Stromal cell of bone marrow (primary cell): Measurements from ENCODE around the gene ING1.
"Not testable (repeated sequence)": the region's sequence is repeated elsewhere in the genome, so short reads cannot be mapped to it uniquely, and the experiment has no call there.

Experiments used
- DNase-seq: peaks from one replicate; pipeline ENCODE4 v3.0.0-alpha.2; 2012; ENCODE audit warnings: low read depth

Gene ING1

GRCh38 chr13:110713642-110713952 lies at the start of gene ING1:
ING1 (plus strand) TSS chr13:110713700; CDS start chr13:110714150, 450 bp downstream.
- no peak for DNase-seq

- DNase-seq = no peak
These were observed 49.5 kb upstream of the ING1 start for GRCh38 chr13:110664041-110664440.

- no peak for DNase-seq
These were observed 48.8 kb upstream of the ING1 start for GRCh38 chr13:110664673-110665072.

- DNase-seq = no peak
These were observed 47.8 kb upstream of the ING1 start for GRCh38 chr13:110665491-110666254.

- DNase-seq = no peak
These were observed 47.3 kb upstream of the ING1 start for GRCh38 chr13:110666255-110666533.

GRCh38 chr13:110669036-110669435 lies 44.5 kb upstream of the ING1 start:
- DNase-seq = no peak

GRCh38 chr13:110669814-110670213 lies 43.7 kb upstream of the ING1 start:
- not testable (repeated sequence) for DNase-seq

- no peak for DNase-seq
These were observed 36.6 kb upstream of the ING1 start for GRCh38 chr13:110676595-110677587.

GRCh38 chr13:110677731-110678545 lies 35.6 kb upstream of the ING1 start:
- no peak for DNase-seq

GRCh38 chr13:110680852-110681251 lies 32.6 kb upstream of the ING1 start:
- no peak for DNase-seq

- DNase-seq = no peak
These were observed 31.5 kb upstream of the ING1 start for GRCh38 chr13:110681868-110682550.

- no peak for DNase-seq
These were observed 30.8 kb upstream of the ING1 start for GRCh38 chr13:110682746-110683145.

GRCh38 chr13:110683203-110683883 lies 30.2 kb upstream of the ING1 start:
- DNase-seq = no peak

- DNase-seq = no peak
These were observed 29.6 kb upstream of the ING1 start for GRCh38 chr13:110683921-110684320.

GRCh38 chr13:110684388-110685056 lies 29.0 kb upstream of the ING1 start:
- DNase-seq = no peak

- DNase-seq = no peak
These were observed 28.0 kb upstream of the ING1 start for GRCh38 chr13:110685305-110686020.

GRCh38 chr13:110687736-110688135 lies 25.8 kb upstream of the ING1 start:
- no peak for DNase-seq

GRCh38 chr13:110689041-110689440 lies 24.5 kb upstream of the ING1 start:
- DNase-seq = no peak

- DNase-seq = no peak
These were observed 23.8 kb upstream of the ING1 start for GRCh38 chr13:110689711-110690110.

- DNase-seq = no peak
These were observed 23.0 kb upstream of the ING1 start for GRCh38 chr13:110690516-110690915.
